GM18870 (cell line): ENCODE data around the gene STX17.
A peak's percentile ranks its signal among the peaks of the same experiment; 100 is the strongest.
"Not testable (repeated sequence)": the region's sequence is repeated elsewhere in the genome, so short reads cannot be mapped to it uniquely, and the experiment has no call there.

Experiments used
- ATAC-seq: cut with Tn5 transposase; IDR thresholded peaks from one replicate; pipeline ENCODE4 v1.9.1; 2021; ENCODE audit warnings: moderate library complexity; ENCODE audit not compliant: unreplicated experiment

STX17 gene

GRCh38 chr9:99906403-99907207 lies at the start of gene STX17:
STX17 (plus strand) TSS chr9:99906654; CDS start chr9:99915240, 8,586 bp downstream.
- peak; percentile 51 for ATAC-seq

GRCh38 chr9:99857576-99857975 lies 48.9 kb upstream of the STX17 start:
- not testable (repeated sequence) for ATAC-seq

DNA sequence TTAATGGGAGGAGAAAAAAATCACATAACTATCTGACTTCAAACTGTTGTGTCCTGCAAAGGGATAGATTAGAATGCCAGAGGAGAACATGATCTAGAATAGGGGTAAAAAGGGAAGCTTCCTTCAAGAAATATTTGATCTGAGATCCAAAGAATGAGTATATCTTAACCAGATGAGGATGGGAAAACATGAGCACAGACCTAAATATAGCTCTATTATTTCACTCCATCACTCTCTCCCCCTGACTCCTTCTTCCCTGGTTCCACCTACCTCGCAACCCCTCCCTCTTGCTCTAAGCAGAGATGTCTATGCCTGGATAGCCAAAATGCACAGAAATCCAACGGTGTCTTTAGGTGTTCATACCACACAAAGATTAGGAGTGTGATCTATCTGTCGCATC lies 48.4 kb upstream of the STX17 start:
- no peak for ATAC-seq

DNA sequence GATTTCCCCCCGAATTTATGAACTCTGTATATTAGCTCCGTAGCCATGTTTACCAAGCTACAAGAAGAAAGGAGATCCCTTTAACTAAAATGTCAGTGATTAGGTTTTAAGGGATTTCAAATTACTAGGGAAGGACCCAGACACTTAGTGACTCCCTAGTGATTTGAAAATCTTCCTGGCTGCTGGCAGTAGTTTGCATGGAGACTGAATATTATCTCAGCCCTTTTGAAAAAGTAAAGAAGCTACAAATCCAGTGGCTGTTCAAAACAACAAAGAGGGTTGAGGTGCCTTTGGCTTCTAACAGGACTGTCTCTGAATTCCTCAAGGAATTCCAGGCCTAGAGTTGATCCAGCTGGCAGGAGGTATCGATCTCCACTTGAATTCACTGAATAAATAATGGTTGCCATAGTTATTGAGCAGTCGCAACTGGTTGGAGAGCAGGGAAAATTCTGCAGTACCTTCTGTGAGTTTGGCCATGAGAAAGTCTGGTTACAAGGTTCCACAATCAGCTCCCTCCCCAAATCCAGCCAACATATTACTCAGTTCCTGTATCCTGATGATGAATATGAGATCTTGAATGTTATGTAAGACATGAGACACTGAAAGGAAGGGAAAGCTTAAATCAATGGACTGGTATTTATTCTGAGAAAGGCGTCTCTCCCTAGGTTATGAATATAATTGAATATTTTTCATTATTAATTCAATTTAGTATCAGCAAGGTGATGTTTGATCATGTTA lies 47.0 kb upstream of the STX17 start:
- no peak for ATAC-seq

GRCh38 chr9:99860266-99860665 lies 46.2 kb upstream of the STX17 start:
- no peak for ATAC-seq

DNA sequence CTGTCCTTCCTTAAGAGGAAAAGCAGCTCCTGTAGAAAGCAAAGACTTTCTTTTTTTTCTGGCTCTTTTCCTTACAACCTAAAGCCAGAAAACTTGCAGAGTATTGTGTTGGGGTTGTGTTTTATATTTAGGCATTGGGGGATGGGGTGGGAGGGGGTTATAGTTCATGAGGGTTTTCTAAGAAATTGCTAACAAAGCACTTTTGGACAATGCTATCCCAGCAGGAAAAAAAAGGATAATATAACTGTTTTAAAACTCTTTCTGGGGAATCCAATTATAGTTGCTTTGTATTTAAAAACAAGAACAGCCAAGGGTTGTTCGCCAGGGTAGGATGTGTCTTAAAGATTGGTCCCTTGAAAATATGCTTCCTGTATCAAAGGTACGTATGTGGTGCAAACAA lies 42.5 kb upstream of the STX17 start:
- ATAC-seq = no peak

- no peak for ATAC-seq
Observed at GRCh38 chr9:99866398-99866797, 40.1 kb upstream of the STX17 start.

- ATAC-seq = no peak
Observed at GRCh38 chr9:99867536-99867935, 38.9 kb upstream of the STX17 start.

- ATAC-seq = peak; percentile 75
Observed at GRCh38 chr9:99867968-99868367, 38.5 kb upstream of the STX17 start.

GRCh38 chr9:99868845-99869244 lies 37.6 kb upstream of the STX17 start:
- ATAC-seq = peak; percentile 85

DNA sequence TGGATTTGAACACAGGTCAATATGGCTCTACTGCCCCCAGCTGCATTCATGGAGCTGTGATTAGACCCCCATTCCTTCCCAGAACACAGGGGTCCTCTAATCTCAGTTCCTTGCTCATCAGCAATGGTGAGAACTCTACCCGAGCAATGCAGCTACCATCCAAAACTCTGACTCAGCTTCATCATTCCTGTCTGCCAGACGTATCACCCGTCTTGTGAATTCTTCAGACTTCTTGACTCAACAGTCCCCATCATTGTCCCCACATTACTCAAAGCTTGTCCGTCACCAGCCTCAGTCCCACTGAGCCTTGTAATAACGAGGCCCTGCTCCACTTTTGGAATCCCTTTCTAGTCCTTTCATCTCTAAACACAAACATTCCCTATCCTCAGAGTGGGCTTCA lies 36.3 kb upstream of the STX17 start:
- no peak for ATAC-seq

GRCh38 chr9:99873531-99873930 lies 32.9 kb upstream of the STX17 start:
- no peak for ATAC-seq

- no peak for ATAC-seq
Observed at GRCh38 chr9:99873943-99874584, 32.4 kb upstream of the STX17 start.

DNA sequence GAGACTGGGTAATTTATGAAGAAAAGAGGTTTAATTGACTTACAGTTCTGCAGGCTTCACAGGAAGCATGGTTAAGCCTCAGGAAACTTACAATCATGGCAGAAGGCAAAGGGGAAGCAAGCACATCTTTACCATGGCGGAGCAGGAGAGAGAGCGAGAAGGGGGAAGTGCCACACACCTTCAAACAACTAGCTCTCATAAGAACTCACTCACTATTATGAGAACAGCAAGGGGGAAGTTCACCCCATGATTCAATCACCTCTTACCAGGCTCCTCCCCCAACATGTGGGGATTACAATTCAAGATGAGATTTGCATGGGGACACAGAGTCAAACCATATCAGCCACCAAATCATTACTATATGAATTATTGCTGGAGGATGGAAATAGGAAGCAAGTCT lies 30.3 kb upstream of the STX17 start:
- no peak for ATAC-seq

GRCh38 chr9:99878651-99879050 lies 27.8 kb upstream of the STX17 start:
- no peak for ATAC-seq

DNA sequence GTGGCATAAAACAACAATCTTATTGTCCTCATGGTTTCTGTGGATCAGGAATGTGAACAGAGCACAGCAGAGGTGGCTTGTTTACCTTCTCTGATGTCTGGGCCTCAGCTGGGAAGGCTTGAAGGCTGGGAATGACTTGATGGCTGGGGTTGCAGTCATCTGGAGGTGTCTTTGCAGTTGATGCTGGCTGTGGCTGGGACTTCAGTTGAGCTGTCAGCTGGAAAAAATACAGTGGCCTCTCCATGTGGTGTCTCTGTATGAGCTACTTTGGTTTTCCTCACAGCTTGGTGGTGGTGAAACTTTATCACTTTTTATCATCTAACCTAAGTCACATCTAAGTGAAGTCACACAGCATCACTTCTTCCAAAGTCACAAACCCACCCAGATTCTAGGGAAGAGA lies 24.7 kb upstream of the STX17 start:
- no peak for ATAC-seq

- ATAC-seq = no peak
Observed at GRCh38 chr9:99885747-99886146, 20.7 kb upstream of the STX17 start.

DNA sequence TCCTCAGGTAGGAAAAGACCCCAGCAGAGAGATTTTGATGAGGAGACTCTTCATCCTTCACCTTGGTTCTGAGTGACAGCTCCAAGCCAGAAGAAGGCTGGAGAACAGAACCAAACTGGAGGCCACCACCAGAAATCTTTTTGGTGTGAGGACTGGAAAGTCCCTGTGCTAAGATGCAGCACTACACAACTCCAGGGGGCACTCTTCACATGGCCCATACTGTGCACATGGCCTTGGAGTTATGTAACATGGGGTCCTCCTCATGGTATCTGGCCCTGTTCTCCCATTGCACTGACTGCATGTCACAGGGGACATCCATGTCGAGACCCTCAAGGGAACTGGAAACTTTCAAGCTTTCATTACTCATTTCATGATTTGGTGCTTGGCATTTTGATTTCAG lies 17.3 kb upstream of the STX17 start:
- no peak for ATAC-seq

- ATAC-seq = no peak
Observed at GRCh38 chr9:99894826-99895225, 11.6 kb upstream of the STX17 start.

DNA sequence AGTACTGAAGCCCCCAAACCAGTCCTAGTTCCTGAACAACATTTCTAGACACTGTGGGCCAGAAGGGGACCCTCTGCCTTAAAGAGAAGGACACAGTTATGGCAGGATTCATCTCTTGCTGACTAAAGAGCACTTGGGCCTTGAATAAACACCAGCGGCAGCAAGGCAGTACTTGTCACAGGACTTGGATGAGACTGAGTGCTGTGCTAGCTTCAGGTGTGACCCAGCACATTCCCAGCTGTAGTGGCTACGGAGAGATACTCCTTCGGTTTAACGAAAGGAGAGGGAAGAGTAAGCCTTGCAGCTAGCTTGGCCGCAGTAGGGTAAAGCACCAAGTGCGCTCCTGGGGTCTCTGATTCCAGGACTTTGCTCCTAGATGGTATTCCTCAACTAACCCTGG lies 10.9 kb upstream of the STX17 start:
- ATAC-seq = no peak

- ATAC-seq = no peak
Observed at GRCh38 chr9:99896119-99896518, 10.3 kb upstream of the STX17 start.

DNA sequence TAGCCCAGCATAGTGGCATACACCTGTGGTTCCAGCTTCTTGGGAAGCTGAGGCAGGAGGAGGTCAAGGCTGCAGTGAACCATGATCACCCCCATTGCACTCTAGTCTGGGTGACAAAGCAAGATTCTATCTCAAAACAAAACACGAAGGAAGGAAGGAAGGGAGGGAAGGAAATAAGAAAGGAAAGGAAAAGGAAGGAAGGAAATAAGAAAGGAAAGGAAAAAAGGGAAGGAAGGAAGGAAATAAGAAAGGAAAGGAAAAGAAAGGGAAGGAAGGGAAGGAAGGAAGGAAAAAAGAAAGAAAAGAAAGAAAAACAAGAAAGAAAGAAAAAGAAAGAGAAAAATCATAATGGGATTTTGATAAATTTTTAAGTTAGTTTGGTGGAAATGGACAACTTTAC lies 3.1 kb upstream of the STX17 start:
- ATAC-seq = no peak
